Measurements from ENCODE around the gene UCP2. TPM values are rescaled to one million over a fixed set of nuclear protein-coding genes. Genes with fewer than 3 reads are reported as not detected.
A peak's percentile ranks its signal among the peaks of the same experiment; 100 is the strongest.

UCP2 gene
- total and polyA plus RNA-seq, 5 donors from 2014 or later = 850 to 2,276 (median 1,526) TPM

GRCh38 chr11:74008373-74009229 lies 26.0 kb upstream of the UCP2 start, which contains the start of gene UCP3:
Gene UCP3, minus strand, starts transcription at chr11:74009085. Its CDS starts 2,043 bp downstream, at chr11:74007042.
- peak within 1 kb of the TSS; percentile 38 to 86 (median 71) for H3K4me3 Mint-ChIP-seq
- peaks cover 20 to 95% (median 67%) of the 10 kb centered on the region in 4 donors for H3K4me1 Mint-ChIP-seq
- Histone ChIP-seq H3K9me3 (ENCODE audit: control insufficient read depth in 2 of 2, low read length in 2 of 2) (no peaks in the 10 kb centered on the region), H3K27ac (ENCODE audit: insufficient read depth, low read length, poor library complexity, severe bottlenecking) (peak within 1 kb of the TSS; percentile 75), H3K27me3 (ENCODE audit: control insufficient read depth, insufficient read depth, low read length) (no peaks in the 10 kb centered on the region), H3K36me3 (ENCODE audit: control insufficient read depth, insufficient read depth, low read length) (peaks cover 3% of the 10 kb centered on the region), H3K4me3 (ENCODE audit: low read depth, low read length) (no peak within 1 kb of the TSS), H3K4me1 (ENCODE audit: control insufficient read depth, insufficient read depth, low read length, poor library complexity, severe bottlenecking) (peaks cover 97% of the 10 kb centered on the region)
- peaks cover 8% of the 10 kb centered on the region for H3K36me3 Mint-ChIP-seq
- no peak for ATAC-seq (ENCODE audit: low read depth in 2 of 2)
- no peaks in the 10 kb centered on the region for H3K9me3 Mint-ChIP-seq
- H3K27ac Mint-ChIP-seq = peak within 1 kb of the TSS; percentile 93 to 94 (median 93)
- no peaks in the 10 kb centered on the region for H3K27me3 Mint-ChIP-seq
- DNase-seq = no peak

DNA sequence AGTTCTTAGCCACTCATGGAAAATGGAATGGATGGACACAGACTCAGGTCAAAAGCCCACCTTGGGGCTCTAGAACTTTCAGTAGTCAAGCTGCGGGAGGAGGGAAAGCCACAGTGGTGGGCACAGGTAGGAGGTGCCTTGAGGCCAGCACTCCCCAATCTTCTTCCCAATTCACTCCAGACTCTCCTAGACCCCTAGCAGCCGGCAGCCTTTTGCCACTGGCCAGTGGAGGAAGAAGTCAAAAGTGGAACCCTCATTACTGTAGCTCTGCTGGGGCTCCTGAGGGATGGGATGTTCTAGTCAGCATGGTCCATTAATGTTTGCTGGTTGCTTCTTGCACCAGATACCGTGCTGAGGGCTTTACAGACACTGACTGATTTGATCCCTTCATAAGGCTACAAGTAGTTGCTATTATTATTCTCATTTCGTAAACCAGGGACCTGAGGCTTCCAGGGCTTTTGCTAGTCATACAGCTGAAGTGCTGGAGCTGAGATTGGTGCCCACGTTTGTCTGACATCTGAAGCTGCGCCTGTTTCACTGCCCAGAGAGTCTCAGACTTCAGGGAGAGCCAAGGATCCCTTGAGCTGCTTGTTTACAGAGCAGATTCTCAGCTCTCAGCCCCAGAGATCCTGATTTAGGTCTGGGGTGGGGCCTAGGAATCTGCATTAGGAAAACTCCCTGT lies 25.2 kb upstream of the UCP2 start:
- H3K9me3 ChIP-seq (ENCODE audit: control insufficient read depth in 2 of 2, low read length in 2 of 2) = no peaks in the 10 kb centered on the region
- no peaks in the 10 kb centered on the region for H3K27me3 ChIP-seq (ENCODE audit: control insufficient read depth, insufficient read depth, low read length)
- H3K4me1 ChIP-seq (ENCODE audit: control insufficient read depth, insufficient read depth, low read length, poor library complexity, severe bottlenecking) = peaks cover 89% of the 10 kb centered on the region
- H3K9me3 Mint-ChIP-seq = no peaks in the 10 kb centered on the region
- ATAC-seq (ENCODE audit: low read depth in 2 of 2) = no peak
- peak overlapping the region; percentile 75 to 94 (median 76) for H3K27ac Mint-ChIP-seq
- peaks cover 20 to 94% (median 71%) of the 10 kb centered on the region in 4 donors for H3K4me1 Mint-ChIP-seq
- no peaks in the 10 kb centered on the region for H3K27me3 Mint-ChIP-seq
- no peak for DNase-seq
- peaks cover 14% of the 10 kb centered on the region for H3K36me3 Mint-ChIP-seq
- no peak overlapping the region for H3K4me3 ChIP-seq (ENCODE audit: low read depth, low read length)
- H3K4me3 Mint-ChIP-seq = peak overlapping the region in 2 of 4 donors; percentile 38 to 76
- peak overlapping the region; percentile 59 for H3K27ac ChIP-seq (ENCODE audit: insufficient read depth, low read length, poor library complexity, severe bottlenecking)
- H3K36me3 ChIP-seq (ENCODE audit: control insufficient read depth, insufficient read depth, low read length) = peaks cover 6% of the 10 kb centered on the region

DNA sequence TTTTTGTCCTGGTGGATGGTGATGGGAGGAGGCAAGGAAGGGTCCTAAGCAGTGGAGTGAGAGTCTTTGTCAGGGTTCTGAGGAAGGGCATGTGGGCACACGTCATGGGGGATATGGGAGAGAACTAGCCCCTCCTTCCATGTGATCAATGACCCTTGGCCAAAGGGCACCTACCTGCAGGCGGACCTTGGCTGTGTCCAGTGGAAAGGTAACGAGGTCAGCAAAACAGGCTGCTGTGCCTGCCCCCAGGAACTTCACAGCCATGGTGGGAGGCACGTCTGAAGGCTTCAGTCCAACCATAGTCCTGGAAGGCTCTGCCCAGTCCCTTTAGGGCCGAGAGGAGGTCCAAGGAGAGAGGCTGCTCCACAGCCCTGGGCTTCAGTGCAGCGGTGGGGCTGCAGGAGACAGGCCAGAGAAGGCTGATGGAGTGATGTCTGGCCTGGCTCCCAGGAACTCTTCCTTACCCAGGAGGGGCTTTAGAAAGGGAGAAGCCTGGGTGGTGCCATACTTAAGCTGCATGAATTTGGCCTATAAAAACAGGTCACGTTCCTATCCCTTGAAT lies 24.2 kb upstream of the UCP2 start:
- DNase-seq = no peak
- H3K9me3 ChIP-seq (ENCODE audit: control insufficient read depth in 2 of 2, low read length in 2 of 2) = no peaks in the 10 kb centered on the region
- ATAC-seq (ENCODE audit: low read depth in 2 of 2) = no peak
- H3K36me3 Mint-ChIP-seq = peaks cover 19% of the 10 kb centered on the region
- H3K4me1 ChIP-seq (ENCODE audit: control insufficient read depth, insufficient read depth, low read length, poor library complexity, severe bottlenecking) = peaks cover 79% of the 10 kb centered on the region
- peaks cover 6% of the 10 kb centered on the region for H3K36me3 ChIP-seq (ENCODE audit: control insufficient read depth, insufficient read depth, low read length)
- no peaks in the 10 kb centered on the region for H3K27me3 Mint-ChIP-seq
- H3K4me3 ChIP-seq (ENCODE audit: low read depth, low read length) = no peak overlapping the region
- H3K27ac ChIP-seq (ENCODE audit: insufficient read depth, low read length, poor library complexity, severe bottlenecking) = peak overlapping the region; percentile 82
- H3K9me3 Mint-ChIP-seq = no peaks in the 10 kb centered on the region
- H3K4me1 Mint-ChIP-seq = peaks cover 14 to 89% (median 67%) of the 10 kb centered on the region in 4 donors
- H3K27ac Mint-ChIP-seq = peak overlapping the region; percentile 18 to 95 (median 94)
- H3K27me3 ChIP-seq (ENCODE audit: control insufficient read depth, insufficient read depth, low read length) = no peaks in the 10 kb centered on the region
- peak overlapping the region in 1 of 4 donors; percentile 32 for H3K4me3 Mint-ChIP-seq

GRCh38 chr11:74005721-74006517 lies 23.3 kb upstream of the UCP2 start:
- Mint-ChIP-seq H3K27ac (peak overlapping the region; percentile 9 to 96 (median 94)), H3K4me1 (peaks cover 7 to 80% (median 57%) of the 10 kb centered on the region in 4 donors), H3K36me3 (peaks cover 23% of the 10 kb centered on the region), H3K4me3 (peak overlapping the region; percentile 15 to 87 (median 76)), H3K9me3 (no peaks in the 10 kb centered on the region), H3K27me3 (no peaks in the 10 kb centered on the region)
- Histone ChIP-seq H3K36me3 (ENCODE audit: control insufficient read depth, insufficient read depth, low read length) (peaks cover 6% of the 10 kb centered on the region), H3K9me3 (ENCODE audit: control insufficient read depth in 2 of 2, low read length in 2 of 2) (no peaks in the 10 kb centered on the region), H3K4me1 (ENCODE audit: control insufficient read depth, insufficient read depth, low read length, poor library complexity, severe bottlenecking) (peaks cover 70% of the 10 kb centered on the region), H3K27me3 (ENCODE audit: control insufficient read depth, insufficient read depth, low read length) (no peaks in the 10 kb centered on the region), H3K4me3 (ENCODE audit: low read depth, low read length) (peak overlapping the region; percentile 69), H3K27ac (ENCODE audit: insufficient read depth, low read length, poor library complexity, severe bottlenecking) (peak overlapping the region; percentile 82)
- ATAC-seq (ENCODE audit: low read depth in 2 of 2) (no peak), DNase-seq (no peak)

- peak; percentile 100 for ATAC-seq (ENCODE audit: low read depth in 2 of 2)
- Mint-ChIP-seq H3K4me3 (peak overlapping the region; percentile 68 to 87 (median 80)), H3K4me1 (peaks cover 0 to 75% (median 49%) of the 10 kb centered on the region in 4 donors), H3K27ac (peak overlapping the region; percentile 78 to 96 (median 94)), H3K36me3 (peaks cover 27% of the 10 kb centered on the region), H3K9me3 (no peaks in the 10 kb centered on the region), H3K27me3 (no peaks in the 10 kb centered on the region)
- Histone ChIP-seq H3K4me3 (ENCODE audit: low read depth, low read length) (peak overlapping the region; percentile 69), H3K4me1 (ENCODE audit: control insufficient read depth, insufficient read depth, low read length, poor library complexity, severe bottlenecking) (peaks cover 61% of the 10 kb centered on the region), H3K9me3 (ENCODE audit: control insufficient read depth in 2 of 2, low read length in 2 of 2) (no peaks in the 10 kb centered on the region), H3K27ac (ENCODE audit: insufficient read depth, low read length, poor library complexity, severe bottlenecking) (peak overlapping the region; percentile 82), H3K36me3 (ENCODE audit: control insufficient read depth, insufficient read depth, low read length) (peaks cover 6% of the 10 kb centered on the region), H3K27me3 (ENCODE audit: control insufficient read depth, insufficient read depth, low read length) (no peaks in the 10 kb centered on the region)
- peak; percentile 76 to 97 (median 90) for DNase-seq
These were observed 22.3 kb upstream of the UCP2 start for GRCh38 chr11:74004759-74005615.

DNA sequence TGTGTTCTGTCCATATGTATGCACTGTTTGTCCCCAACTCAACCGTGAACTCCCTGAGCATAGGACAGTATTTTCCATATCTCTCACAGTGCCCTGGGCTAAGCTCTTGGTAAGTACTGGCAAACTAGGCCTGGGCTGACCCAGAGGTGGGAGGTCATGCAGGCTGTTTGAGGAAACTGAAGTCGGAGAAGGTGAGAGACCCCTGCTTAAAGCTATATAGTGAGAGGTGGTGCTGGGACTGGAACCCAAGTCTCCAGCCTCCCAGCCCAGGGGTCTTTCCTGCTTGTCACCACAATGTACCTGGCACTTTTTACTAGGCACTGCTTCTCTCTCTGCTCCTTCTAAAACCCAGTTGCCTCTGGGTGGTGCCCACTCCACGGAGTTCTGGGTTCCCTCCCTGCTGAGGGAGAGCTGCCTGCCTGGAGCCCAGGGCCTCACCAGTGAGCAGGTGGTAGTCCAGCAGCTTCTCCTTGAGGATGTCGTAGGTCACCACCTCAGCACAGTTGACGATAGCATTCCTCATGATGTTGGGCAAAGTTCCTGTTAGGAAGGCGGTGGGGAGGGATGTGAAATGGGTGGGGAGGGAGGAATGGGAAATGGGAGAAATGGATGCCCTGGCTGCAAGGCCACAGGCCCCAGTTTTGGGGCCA lies 21.5 kb upstream of the UCP2 start:
- Mint-ChIP-seq H3K27ac (peak overlapping the region; percentile 46 to 96 (median 94)), H3K9me3 (no peaks in the 10 kb centered on the region), H3K27me3 (no peaks in the 10 kb centered on the region), H3K4me1 (peaks cover 0 to 75% (median 48%) of the 10 kb centered on the region in 4 donors), H3K36me3 (peaks cover 31% of the 10 kb centered on the region), H3K4me3 (peak overlapping the region in 2 of 4 donors; percentile 43 to 68)
- peak overlapping the region; percentile 82 for H3K27ac ChIP-seq (ENCODE audit: insufficient read depth, low read length, poor library complexity, severe bottlenecking)
- H3K4me3 ChIP-seq (ENCODE audit: low read depth, low read length) = peak overlapping the region; percentile 69
- peaks cover 52% of the 10 kb centered on the region for H3K4me1 ChIP-seq (ENCODE audit: control insufficient read depth, insufficient read depth, low read length, poor library complexity, severe bottlenecking)
- DNase-seq = no peak
- H3K9me3 ChIP-seq (ENCODE audit: control insufficient read depth in 2 of 2, low read length in 2 of 2) = no peaks in the 10 kb centered on the region
- peaks cover 6% of the 10 kb centered on the region for H3K36me3 ChIP-seq (ENCODE audit: control insufficient read depth, insufficient read depth, low read length)
- H3K27me3 ChIP-seq (ENCODE audit: control insufficient read depth, insufficient read depth, low read length) = no peaks in the 10 kb centered on the region
- ATAC-seq (ENCODE audit: low read depth in 2 of 2) = no peak
